CD4-positive, alpha-beta memory T cell (primary cell): ENCODE results near the gene GEN1. TPM values are rescaled to one million over a fixed set of nuclear protein-coding genes. Genes with fewer than 3 reads are reported as not detected.

Source experiments
- CTCF ChIA-PET: fragments of 350-600 bp; sonication (Branson Sonifier 250); formaldehyde crosslinking; loops from one replicate; lab custom pipeline; 2021; ENCODE audit warnings: inconsistent platforms; ENCODE audit not compliant: partially characterized antibody; lab: Charles Lee
- POLR2A ChIA-PET: fragments of 350-600 bp; sonication (Branson Sonifier 250); formaldehyde crosslinking; loops from one replicate; lab custom pipeline; 2021; ENCODE audit not compliant: partially characterized antibody; lab: Charles Lee
- DNase-seq, 5 donors: peaks; one replicate each; pipeline versions ENCODE4 v3.0.0 to v3.0.0-alpha.2; 2020 to 2022; ENCODE audit warnings: mixed read lengths in 1 of 5
- H3K27ac ChIP-seq: one replicate; pipeline ENCODE4 v1.7.0; 2013; ENCODE audit warnings: low read depth, low read length
- H3K27me3 ChIP-seq: 2 replicates; pipeline ENCODE4 v1.7.0; 2013; ENCODE audit warnings: mild to moderate bottlenecking, low read length, moderate library complexity; ENCODE audit not compliant: insufficient read depth
- H3K36me3 ChIP-seq: 2 replicates; pipeline ENCODE4 v1.7.0; 2013; ENCODE audit warnings: mild to moderate bottlenecking, low read length, moderate library complexity; ENCODE audit not compliant: insufficient read depth
- H3K4me1 ChIP-seq: 2 replicates; pipeline ENCODE4 v1.7.0; 2013; ENCODE audit warnings: mild to moderate bottlenecking, low read length, moderate library complexity; ENCODE audit not compliant: insufficient read depth
- H3K4me3 ChIP-seq, 2 donors: one replicate each; pipeline ENCODE4 v1.7.0; 2013; ENCODE audit warnings: low read length in 2 of 2, mild to moderate bottlenecking in 1 of 2
- H3K9me3 ChIP-seq, 2 donors: one replicate each; pipeline ENCODE4 v1.7.0; 2013; ENCODE audit warnings: low read length in 2 of 2, control low read depth in 1 of 2; ENCODE audit not compliant: control insufficient read depth in 1 of 2
- H3K27ac Mint-ChIP-seq, 7 donors: one replicate each; pipeline ENCODE4 v1.8.0; 2020 to 2021; ENCODE audit warnings: mixed read lengths in 7 of 7, mild to moderate bottlenecking in 6 of 7, inconsistent platforms in 3 of 7, moderate library complexity in 3 of 7
- H3K27me3 Mint-ChIP-seq, 2 donors: one replicate each; pipeline ENCODE4 v1.8.0; 2020 to 2021; ENCODE audit warnings: mixed read lengths in 2 of 2
- H3K36me3 Mint-ChIP-seq, 2 donors: one replicate each; pipeline ENCODE4 v1.8.0; 2020 to 2021; ENCODE audit warnings: mixed read lengths in 2 of 2, inconsistent platforms in 1 of 2, mild to moderate bottlenecking in 1 of 2
- H3K4me1 Mint-ChIP-seq, 4 donors: one replicate each; pipeline ENCODE4 v1.8.0; 2020 to 2021; ENCODE audit warnings: mixed read lengths in 4 of 4, mild to moderate bottlenecking in 1 of 4
- H3K4me3 Mint-ChIP-seq, 8 donors: one replicate each; pipeline ENCODE4 v1.8.0; 2020 to 2021; ENCODE audit warnings: mixed read lengths in 8 of 8, mild to moderate bottlenecking in 7 of 8, moderate library complexity in 6 of 8, inconsistent platforms in 3 of 8
- H3K9me3 Mint-ChIP-seq, 8 donors: one replicate each; pipeline ENCODE4 v1.8.0; 2020 to 2021; ENCODE audit warnings: mixed read lengths in 8 of 8, mild to moderate bottlenecking in 5 of 8, inconsistent platforms in 3 of 8, moderate library complexity in 1 of 8
- intact Hi-C: fragments of 100-400 bp; cut with micrococcal nuclease; formaldehyde crosslinking; loops from one replicate; pipeline ENCODE4 v1.15.1; 2023
- polyA plus RNA-seq, 2 donors: library from polyadenylated mRNA; unstranded; fragments of 300-500 nt; fragmentation: Illumina TruSeq; gene quantifications; one replicate each; pipeline ENCODE4 v1.2.3, GENCODE V29; 2021
- total RNA-seq, 2 experiments: library from RNA; stranded (reverse); gene quantifications; one replicate each; pipeline ENCODE4 v1.2.3, GENCODE V29; 2021

Gene GEN1
- total and polyA plus RNA-seq, 4 experiments from 2014 or later = 0.22 to 6.2 (median 3.4) TPM

DNA sequence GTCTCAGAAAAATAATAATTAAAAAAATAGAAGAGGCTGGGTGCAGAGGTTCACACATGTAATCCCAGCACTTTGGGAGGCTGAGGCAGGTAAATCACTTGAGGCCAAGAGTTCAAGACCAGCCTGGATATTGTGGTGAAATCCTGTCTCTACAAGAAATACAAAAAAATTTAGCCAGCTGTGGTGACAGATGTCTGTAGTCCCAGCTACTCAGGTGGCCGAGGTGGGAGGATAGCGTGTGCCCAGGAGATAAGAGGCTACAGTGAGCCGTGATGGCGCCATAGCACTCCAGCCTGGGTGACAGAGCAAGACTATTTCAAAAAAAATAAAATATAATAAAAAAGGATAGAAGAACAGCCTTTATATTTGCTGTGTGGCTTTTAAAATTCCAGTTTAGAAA lies 36.3 kb upstream of the GEN1 start:
- H3K36me3 Mint-ChIP-seq = peaks cover 27 to 47% of the 10 kb centered on the region in 2 donors
- CTCF ChIA-PET = interaction anchor here (0.8 to 1.6 kb wide), 3 partner anchors 11 to 46 kb away, joined by 3 to 5 read pairs (median 4); partner anchors contain the start of gene GEN1

GRCh38 chr2:17718689-17719088 lies 35.2 kb upstream of the GEN1 start:
- intact Hi-C loops = loop anchor here (10.0 kb wide), 1 partner anchor 116 kb away; no protein-coding TSS in a partner anchor
- POLR2A ChIA-PET = no interaction called here
- Histone ChIP-seq H3K27me3 (no peaks in the 10 kb centered on the region), H3K36me3 (peaks cover 10% of the 10 kb centered on the region), H3K9me3 (no peaks in the 10 kb centered on the region), H3K27ac (no peak overlapping the region), H3K4me1 (no peaks in the 10 kb centered on the region), H3K4me3 (no peak overlapping the region)
- peaks cover 0 to 1% (median 0%) of the 10 kb centered on the region in 4 donors for H3K4me1 Mint-ChIP-seq
- no peak overlapping the region for H3K4me3 Mint-ChIP-seq
- DNase-seq = no peak
- CTCF ChIA-PET = interaction anchor here (0.9 to 2.5 kb wide), 8 partner anchors 10 to 660 kb away, joined by 3 to 23 read pairs (median 6); partner anchors contain the start of gene GEN1
- no peaks in the 10 kb centered on the region for H3K27me3 Mint-ChIP-seq
- peaks cover 20 to 38% of the 10 kb centered on the region in 2 donors for H3K36me3 Mint-ChIP-seq
- H3K9me3 Mint-ChIP-seq = no peaks in the 10 kb centered on the region
- H3K27ac Mint-ChIP-seq = no peak overlapping the region

More for the DNA sequence above, 36.3 kb upstream of the GEN1 start:
- Histone ChIP-seq H3K27me3 (no peaks in the 10 kb centered on the region), H3K27ac (no peak overlapping the region), H3K4me3 (no peak overlapping the region), H3K4me1 (no peaks in the 10 kb centered on the region), H3K9me3 (no peaks in the 10 kb centered on the region), H3K36me3 (peaks cover 10% of the 10 kb centered on the region)
- Mint-ChIP-seq H3K4me3 (no peak overlapping the region), H3K9me3 (no peaks in the 10 kb centered on the region), H3K27me3 (no peaks in the 10 kb centered on the region), H3K4me1 (peaks cover 0 to 2% (median 0%) of the 10 kb centered on the region in 4 donors), H3K27ac (no peak overlapping the region)
- POLR2A ChIA-PET = no interaction called here
- DNase-seq = no peak
- intact Hi-C loops = loop anchor here (10.0 kb wide), 1 partner anchor 117 kb away; no protein-coding TSS in a partner anchor

DNA sequence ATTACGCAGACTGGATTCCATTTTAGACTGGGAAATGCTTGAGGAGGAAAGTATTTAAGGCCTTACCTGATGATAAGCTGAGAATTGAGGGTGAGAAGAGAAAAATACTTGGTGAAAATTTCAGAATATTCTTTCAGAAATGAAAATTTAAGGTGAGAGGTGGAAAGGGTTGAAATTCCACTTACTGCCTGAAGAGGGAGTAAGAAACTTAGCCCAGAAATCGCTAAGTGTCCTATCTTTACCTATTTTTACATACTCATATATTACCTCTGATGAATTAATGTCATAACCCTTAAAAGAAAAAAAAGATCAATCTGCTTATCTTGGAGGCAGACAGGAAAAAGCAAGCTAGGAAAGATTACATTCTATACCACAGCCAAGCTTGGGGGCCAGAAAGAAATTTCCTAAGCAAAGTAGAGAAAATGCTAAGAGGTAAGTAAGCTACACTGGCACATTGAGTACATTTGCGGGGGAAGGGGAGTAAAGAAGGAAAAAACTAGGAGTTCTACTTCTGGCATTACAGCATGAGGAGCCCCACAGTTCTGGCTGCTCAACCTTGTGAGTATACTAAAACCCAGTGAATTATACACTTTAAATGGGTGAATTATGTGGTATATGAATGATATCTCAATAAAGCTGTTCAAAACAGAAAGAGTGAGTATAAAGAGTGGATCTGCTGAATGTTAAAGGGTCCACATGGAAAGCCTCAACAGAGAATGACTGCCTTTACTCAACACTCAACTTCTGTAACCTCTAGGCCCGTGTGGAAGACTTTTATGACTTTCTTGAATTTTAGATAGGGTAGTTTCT lies 34.2 kb upstream of the GEN1 start:
- H3K4me1 Mint-ChIP-seq = peaks cover 0 to 1% (median 0%) of the 10 kb centered on the region in 4 donors
- POLR2A ChIA-PET = no interaction called here
- intact Hi-C loops = loop anchor here (10.0 kb wide), 1 partner anchor 115 kb away; no protein-coding TSS in a partner anchor

GRCh38 chr2:17728210-17728609 lies 25.7 kb upstream of the GEN1 start:
- Mint-ChIP-seq H3K9me3 (no peaks in the 10 kb centered on the region), H3K36me3 (peaks cover 24 to 29% of the 10 kb centered on the region in 2 donors), H3K4me3 (no peak overlapping the region), H3K27me3 (no peaks in the 10 kb centered on the region), H3K4me1 (no peaks in the 10 kb centered on the region), H3K27ac (no peak overlapping the region)
- intact Hi-C loops = no loop called here
- Histone ChIP-seq H3K4me1 (no peaks in the 10 kb centered on the region), H3K36me3 (peaks cover 8% of the 10 kb centered on the region), H3K27ac (no peak overlapping the region), H3K9me3 (no peaks in the 10 kb centered on the region), H3K4me3 (no peak overlapping the region), H3K27me3 (no peaks in the 10 kb centered on the region)
- DNase-seq = no peak
- ChIA-PET POLR2A (no interaction called here), CTCF (no interaction called here)

More for the DNA sequence above, 34.2 kb upstream of the GEN1 start:
- no peaks in the 10 kb centered on the region for H3K9me3 Mint-ChIP-seq
- peaks cover 11 to 35% of the 10 kb centered on the region in 2 donors for H3K36me3 Mint-ChIP-seq
- CTCF ChIA-PET = interaction anchor here (0.8 to 2.5 kb wide), 15 partner anchors 11 to 660 kb away, joined by 3 to 23 read pairs (median 4); partner anchors contain the start of gene GEN1
- DNase-seq = peak in 4 of 5 donors; percentile 13 to 15 (median 15)
- H3K4me3 ChIP-seq = no peak overlapping the region
- H3K27ac Mint-ChIP-seq = peak overlapping the region in 4 of 7 donors; percentile 3 to 35 (median 14)
- no peaks in the 10 kb centered on the region for H3K9me3 ChIP-seq
- H3K27me3 Mint-ChIP-seq = no peaks in the 10 kb centered on the region
- H3K27me3 ChIP-seq = no peaks in the 10 kb centered on the region
- H3K4me3 Mint-ChIP-seq = no peak overlapping the region
- H3K4me1 ChIP-seq = no peaks in the 10 kb centered on the region
- H3K27ac ChIP-seq = no peak overlapping the region
- H3K36me3 ChIP-seq = peaks cover 4% of the 10 kb centered on the region

- intact Hi-C loops = no loop called here
- H3K9me3 Mint-ChIP-seq = no peaks in the 10 kb centered on the region
- ChIA-PET POLR2A (no interaction called here), CTCF (interaction anchor here (5.4 kb wide), 1 partner anchor 10 kb away, joined by 23 read pairs; no protein-coding TSS in a partner anchor)
- Histone ChIP-seq H3K9me3 (no peaks in the 10 kb centered on the region), H3K27me3 (no peaks in the 10 kb centered on the region), H3K36me3 (peaks cover 8% of the 10 kb centered on the region), H3K27ac (no peak overlapping the region), H3K4me3 (no peak overlapping the region), H3K4me1 (no peaks in the 10 kb centered on the region)
- peaks cover 28 to 35% of the 10 kb centered on the region in 2 donors for H3K36me3 Mint-ChIP-seq
- DNase-seq = no peak
- H3K27ac Mint-ChIP-seq = no peak overlapping the region
- H3K27me3 Mint-ChIP-seq = no peaks in the 10 kb centered on the region
- peaks cover 0 to 2% (median 0%) of the 10 kb centered on the region in 4 donors for H3K4me1 Mint-ChIP-seq
- H3K4me3 Mint-ChIP-seq = no peak overlapping the region
Measured at GRCh38 chr2:17729880-17730279, 24.1 kb upstream of the GEN1 start.

DNA sequence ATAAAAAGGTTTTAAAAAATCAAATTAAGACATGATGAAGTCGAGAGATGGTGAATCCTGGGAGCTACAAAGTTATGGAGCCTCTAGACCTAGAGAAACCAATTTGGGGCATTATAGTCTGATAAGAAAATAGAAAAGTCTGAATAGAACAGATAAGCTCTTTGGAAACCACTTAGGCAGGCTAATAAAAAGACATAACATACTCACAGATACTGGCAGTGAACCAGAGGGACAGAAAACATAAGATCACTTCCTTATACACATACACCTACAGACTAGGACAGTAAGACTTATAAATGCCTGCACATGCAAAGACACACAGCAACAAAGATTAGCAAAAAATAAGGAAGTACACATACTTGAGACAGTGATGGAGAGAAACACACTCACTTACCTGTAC lies 20.3 kb upstream of the GEN1 start:
- Histone ChIP-seq H3K27ac (no peak overlapping the region), H3K27me3 (no peaks in the 10 kb centered on the region), H3K36me3 (peaks cover 24% of the 10 kb centered on the region), H3K4me1 (no peaks in the 10 kb centered on the region), H3K4me3 (no peak overlapping the region), H3K9me3 (no peaks in the 10 kb centered on the region)
- ChIA-PET CTCF (interaction anchor here (1.2 to 5.4 kb wide), 2 partner anchors 14 to 88 kb away, joined by 3 to 23 read pairs; no protein-coding TSS in a partner anchor), POLR2A (no interaction called here)
- Mint-ChIP-seq H3K36me3 (peaks cover 51 to 56% of the 10 kb centered on the region in 2 donors), H3K27me3 (no peaks in the 10 kb centered on the region), H3K4me3 (no peak overlapping the region), H3K4me1 (peaks cover 0 to 4% (median 0%) of the 10 kb centered on the region in 4 donors), H3K27ac (peak overlapping the region in 1 of 7 donors; percentile 13), H3K9me3 (no peaks in the 10 kb centered on the region)
- no peak for DNase-seq
- intact Hi-C loops = no loop called here

DNA sequence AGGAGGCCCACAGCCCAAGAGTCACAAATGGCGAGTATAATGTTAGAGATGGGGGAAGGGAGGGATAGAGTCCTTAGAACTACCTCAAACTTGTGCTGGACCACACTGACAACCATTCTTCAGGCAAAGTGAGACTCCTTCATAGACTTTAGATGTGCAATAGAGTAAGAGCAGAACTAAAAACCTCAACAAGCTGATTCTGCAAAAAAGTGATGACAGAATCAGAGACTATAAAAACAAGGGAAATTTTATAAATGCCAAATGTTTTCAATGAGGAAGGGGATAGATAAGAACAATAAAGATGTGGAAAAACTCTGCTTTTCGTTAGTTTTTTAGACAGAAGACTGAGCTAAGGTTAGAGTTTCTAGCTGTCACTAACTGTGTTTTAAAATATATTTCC lies 18.1 kb upstream of the GEN1 start:
- no peaks in the 10 kb centered on the region for H3K27me3 Mint-ChIP-seq
- no peak for DNase-seq
- CTCF ChIA-PET = no interaction called here
- POLR2A ChIA-PET = no interaction called here
- Histone ChIP-seq H3K9me3 (no peaks in the 10 kb centered on the region), H3K27ac (no peak overlapping the region), H3K4me3 (no peak overlapping the region), H3K4me1 (no peaks in the 10 kb centered on the region), H3K27me3 (no peaks in the 10 kb centered on the region), H3K36me3 (peaks cover 24% of the 10 kb centered on the region)
- intact Hi-C loops = no loop called here
- peaks cover 54 to 59% of the 10 kb centered on the region in 2 donors for H3K36me3 Mint-ChIP-seq
- H3K4me1 Mint-ChIP-seq = peaks cover 0 to 6% (median 2%) of the 10 kb centered on the region in 4 donors
- no peak overlapping the region for H3K4me3 Mint-ChIP-seq
- no peaks in the 10 kb centered on the region for H3K9me3 Mint-ChIP-seq
- peak overlapping the region in 1 of 7 donors; percentile 62 for H3K27ac Mint-ChIP-seq
